ENCODE results near the gene TMEM254.

TMEM254 gene

DNA sequence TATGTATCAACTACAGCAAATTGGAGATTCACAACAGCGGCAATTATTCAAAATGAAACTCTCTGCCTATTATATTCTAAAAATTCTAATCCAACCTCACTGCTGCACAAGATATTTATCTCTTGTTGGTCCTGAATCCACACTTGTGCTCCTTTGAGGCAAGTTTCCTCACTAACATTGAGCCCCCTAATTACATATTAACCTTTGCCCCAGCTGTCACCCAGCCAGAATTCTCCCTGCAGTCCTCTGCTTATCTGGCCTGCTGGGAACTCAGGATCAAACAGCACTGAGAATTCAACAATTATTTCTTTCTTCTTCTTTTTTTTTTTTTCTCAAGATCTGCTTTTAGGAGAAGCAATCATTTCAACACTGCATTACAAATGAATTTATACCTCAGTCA lies 32.5 kb downstream of the TMEM254 start:
- DNase-seq (ENCODE audit: extremely low read depth, low read depth), result no peak

DNA sequence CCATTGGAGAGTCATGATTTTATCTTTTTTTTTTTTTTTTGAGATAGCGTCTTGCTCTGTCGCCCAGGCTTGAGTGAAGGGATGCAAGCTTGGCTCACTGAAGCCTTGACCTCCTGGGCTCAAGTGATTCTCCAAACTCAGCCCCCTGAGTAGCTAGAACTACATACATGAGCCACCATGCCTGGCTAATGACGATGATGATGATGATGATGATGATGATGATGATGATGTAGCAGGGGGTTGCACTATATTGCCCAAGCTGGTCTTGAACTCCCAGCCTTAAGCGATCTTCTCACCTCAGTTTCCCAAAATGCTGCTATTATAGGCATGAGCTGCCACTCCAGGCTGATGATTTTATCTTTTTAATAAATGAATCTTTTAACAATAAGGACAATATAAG lies 40.2 kb downstream of the TMEM254 start:
- DNase-seq (ENCODE audit: extremely low read depth, low read depth), result no peak
- TF ChIP-seq, protein P1, sequence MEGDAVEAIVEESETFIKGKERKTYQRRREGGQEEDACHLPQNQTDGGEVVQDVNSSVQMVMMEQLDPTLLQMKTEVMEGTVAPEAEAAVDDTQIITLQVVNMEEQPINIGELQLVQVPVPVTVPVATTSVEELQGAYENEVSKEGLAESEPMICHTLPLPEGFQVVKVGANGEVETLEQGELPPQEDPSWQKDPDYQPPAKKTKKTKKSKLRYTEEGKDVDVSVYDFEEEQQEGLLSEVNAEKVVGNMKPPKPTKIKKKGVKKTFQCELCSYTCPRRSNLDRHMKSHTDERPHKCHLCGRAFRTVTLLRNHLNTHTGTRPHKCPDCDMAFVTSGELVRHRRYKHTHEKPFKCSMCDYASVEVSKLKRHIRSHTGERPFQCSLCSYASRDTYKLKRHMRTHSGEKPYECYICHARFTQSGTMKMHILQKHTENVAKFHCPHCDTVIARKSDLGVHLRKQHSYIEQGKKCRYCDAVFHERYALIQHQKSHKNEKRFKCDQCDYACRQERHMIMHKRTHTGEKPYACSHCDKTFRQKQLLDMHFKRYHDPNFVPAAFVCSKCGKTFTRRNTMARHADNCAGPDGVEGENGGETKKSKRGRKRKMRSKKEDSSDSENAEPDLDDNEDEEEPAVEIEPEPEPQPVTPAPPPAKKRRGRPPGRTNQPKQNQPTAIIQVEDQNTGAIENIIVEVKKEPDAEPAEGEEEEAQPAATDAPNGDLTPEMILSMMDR (IDR thresholded peaks at IDR 0.05; ENCODE audit: low read depth, low read length), result no peak

More for the DNA sequence above, 32.5 kb downstream of the TMEM254 start:
- TF ChIP-seq, protein P1 (IDR thresholded peaks at IDR 0.05; ENCODE audit: low read depth, low read length), result no peak

DNA sequence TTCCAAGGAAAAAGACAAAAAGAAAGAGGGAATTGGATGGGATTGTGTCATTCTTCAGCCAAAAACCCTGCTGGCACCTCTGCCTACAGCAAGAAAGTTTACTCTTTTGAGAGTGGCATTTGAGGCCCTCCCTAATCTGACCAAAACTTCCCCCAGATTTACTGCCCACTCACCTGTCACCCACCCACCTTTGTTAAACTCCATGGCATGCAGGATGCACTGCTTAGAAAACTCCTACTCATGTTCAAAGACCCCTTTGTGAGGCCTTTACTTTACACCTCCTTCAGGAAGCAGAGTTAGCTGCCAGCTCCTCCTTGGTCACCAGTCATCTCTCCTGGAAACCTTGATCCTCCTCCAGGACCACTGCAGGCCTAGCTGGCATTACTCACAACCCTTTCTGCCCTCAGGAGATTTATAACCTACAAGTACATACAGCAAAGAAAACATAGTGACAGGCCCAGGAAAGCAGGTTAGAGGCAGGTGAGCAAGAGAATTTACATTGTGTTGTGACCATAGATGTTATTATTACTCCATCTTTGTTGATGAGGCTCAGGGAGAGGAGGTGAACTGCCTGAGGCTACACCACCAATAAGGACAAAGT lies 43.7 kb downstream of the TMEM254 start:
- DNase-seq (ENCODE audit: extremely low read depth, low read depth), result no peak
- TF ChIP-seq, protein P1 (IDR thresholded peaks at IDR 0.05; ENCODE audit: low read depth, low read length), result no peak

DNA sequence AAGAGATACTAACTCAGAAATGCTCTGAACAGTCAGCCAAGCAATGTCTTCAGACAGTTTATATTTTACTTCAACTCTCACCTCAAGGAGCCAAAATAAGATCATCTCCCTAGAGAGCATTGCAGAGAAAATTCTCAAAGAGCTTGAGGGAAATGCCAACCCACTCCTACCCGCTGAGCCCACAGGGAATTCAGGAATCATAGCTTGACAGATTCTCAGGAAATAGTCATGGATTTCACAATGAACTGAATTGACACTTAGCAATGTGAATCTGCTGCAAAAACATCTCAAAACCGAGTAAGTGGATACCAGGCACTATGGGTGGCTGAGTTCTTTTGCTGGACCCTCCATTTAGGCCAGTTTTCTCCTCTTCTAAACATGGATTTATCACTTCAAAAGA lies 44.3 kb downstream of the TMEM254 start:
- no peak for DNase-seq (ENCODE audit: extremely low read depth, low read depth)
- TF ChIP-seq, protein P1 (IDR thresholded peaks at IDR 0.05; ENCODE audit: low read depth, low read length), result no peak

DNA sequence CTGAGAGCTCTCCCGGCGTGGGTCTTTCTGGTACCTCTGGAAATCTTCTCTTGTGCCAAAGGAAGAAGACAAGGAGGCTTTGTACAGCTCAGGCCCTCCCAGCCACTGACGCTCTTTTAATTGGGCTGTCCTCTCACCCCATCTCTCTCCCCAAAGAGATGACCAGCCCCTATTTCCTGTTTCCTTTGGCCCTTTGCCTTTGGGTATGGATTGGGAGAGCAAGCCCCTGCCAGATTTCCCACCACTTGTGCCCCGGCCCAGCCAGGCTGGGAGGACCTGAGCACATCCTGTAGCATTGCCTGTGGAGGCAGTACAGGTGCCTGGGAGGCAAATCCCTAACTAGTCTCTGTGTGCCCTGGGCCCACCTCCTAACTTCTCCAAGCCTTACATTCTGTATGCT lies 48.4 kb downstream of the TMEM254 start:
- DNase-seq (ENCODE audit: extremely low read depth, low read depth), result no peak

DNA sequence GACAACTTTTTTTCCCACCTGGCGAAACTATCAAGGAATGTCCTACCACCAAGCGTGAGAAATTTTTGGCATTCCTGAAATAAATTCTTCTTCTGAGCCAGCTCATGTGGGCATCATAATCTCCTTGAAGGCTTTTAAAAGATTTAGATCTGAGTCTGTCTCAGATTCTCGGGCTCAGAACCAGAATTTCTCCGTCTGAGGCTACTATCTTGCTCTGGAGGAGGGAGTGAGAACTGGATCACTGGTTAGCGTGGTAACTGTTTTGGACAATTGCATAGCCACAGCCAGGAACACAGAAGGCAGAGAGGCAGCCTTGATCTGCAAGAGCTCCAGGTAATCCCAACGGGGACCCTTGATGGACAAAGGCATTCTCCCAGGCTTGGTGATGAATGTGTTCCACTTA lies 53.0 kb downstream of the TMEM254 start:
- TF ChIP-seq, protein P1 (IDR thresholded peaks at IDR 0.05; ENCODE audit: low read depth, low read length), result no peak
- DNase-seq (ENCODE audit: extremely low read depth, low read depth), result no peak

More for the DNA sequence above, 48.4 kb downstream of the TMEM254 start:
- TF ChIP-seq, protein P1 (IDR thresholded peaks at IDR 0.05; ENCODE audit: low read depth, low read length), result no peak

DNA sequence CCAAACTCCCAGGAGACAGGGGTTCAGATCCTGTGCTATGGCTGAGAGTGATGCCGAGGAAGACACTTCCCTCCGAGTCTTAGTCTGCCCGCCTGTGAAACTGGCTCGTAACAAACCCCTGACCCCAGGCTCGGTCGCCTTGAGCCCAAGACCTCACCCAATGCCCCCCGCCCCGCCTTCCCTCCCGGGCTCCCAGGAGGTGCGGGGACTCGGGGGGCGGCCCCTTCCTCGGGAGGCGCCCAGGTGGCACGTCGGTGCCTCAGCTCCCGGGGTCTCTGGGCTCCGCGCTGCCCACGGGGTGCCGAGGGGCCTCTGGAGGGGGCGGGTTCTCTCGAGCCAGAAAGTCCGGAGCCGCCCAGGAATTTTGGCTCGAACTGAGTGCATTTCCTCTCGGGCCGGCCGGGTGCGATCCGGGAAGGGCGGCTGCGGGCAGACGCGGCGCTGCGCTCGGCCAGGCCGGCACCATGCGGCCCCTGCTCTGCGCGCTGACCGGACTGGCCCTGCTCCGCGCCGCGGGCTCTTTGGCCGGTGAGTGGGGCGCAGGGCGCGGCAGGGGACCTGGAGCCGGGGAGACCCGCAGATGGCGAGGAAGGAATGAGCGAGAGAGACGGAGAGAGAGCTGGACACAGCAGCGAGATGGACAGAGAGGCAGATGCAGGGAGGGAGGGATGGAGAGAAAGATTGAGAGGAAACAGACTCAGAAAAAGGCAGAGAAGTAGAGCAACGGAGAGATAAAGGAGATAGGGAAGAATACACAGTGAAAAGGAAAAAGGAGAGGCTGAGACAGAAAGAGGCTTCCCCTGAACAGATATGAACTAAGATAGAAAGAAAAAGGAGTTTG lies 54.1 kb downstream of the TMEM254 start, which contains the start of gene PLAC9:
Gene PLAC9 (plus strand): TSS at position 432 of the 841 bp plus-strand sequence. CDS start 33 bp downstream, at position 465.
- no peak for DNase-seq (ENCODE audit: extremely low read depth, low read depth)
- TF ChIP-seq, protein P1 (IDR thresholded peaks at IDR 0.05; ENCODE audit: low read depth, low read length), result no peak

Measured in AG09319 (cell line).